Brain microvascular endothelial cell (primary cell): Measurements from ENCODE around the gene RPL10.

Experiments
- DNase-seq: peaks from one replicate; pipeline ENCODE4 v3.0.0-alpha.2; 2020
- H3K27ac ChIP-seq: fragments of 250-450 bp; sonication (Bioruptor Pico); 2 replicates; pipeline ENCODE4 v1.5.1; 2020; ENCODE audit warnings: mild to moderate bottlenecking, moderate library complexity
- H3K27me3 ChIP-seq: fragments of 250-450 bp; sonication (Bioruptor Pico); replicated peaks from 2 replicates; pipeline ENCODE4 v1.5.1; 2020; ENCODE audit warnings: mild to moderate bottlenecking
- H3K36me3 ChIP-seq: fragments of 250-450 bp; sonication (Bioruptor Pico); replicated peaks from 2 replicates; pipeline ENCODE4 v1.5.1; 2020; ENCODE audit warnings: mild to moderate bottlenecking
- H3K4me3 ChIP-seq: 2 replicates; pipeline ENCODE4 v1.5.1; 2011; ENCODE audit warnings: low read depth, mild to moderate bottlenecking, control low read depth, low read length, moderate library complexity
- CTCF ChIP-seq: IDR thresholded peaks from 2 replicates; pipeline ENCODE4 v1.5.1; 2011; ENCODE audit warnings: low read depth, mild to moderate bottlenecking, moderate library complexity, low read length, control low read depth, inconsistent platforms; ENCODE audit errors: missing control alignments
- in situ Hi-C: cut with HindIII; loops from 2 replicates; pipeline ENCODE4 v1.10.0; 2017; ENCODE audit warnings: low sequenced_read_pairs, low pct_ligation_motif_present

RPL10 gene

GRCh38 chrX:154359362-154360154 lies 38.6 kb upstream of the RPL10 start:
- H3K27me3 ChIP-seq, result no peaks in the 10 kb centered on the region
- TF ChIP-seq CTCF, result no peak
- no peak for DNase-seq
- peaks cover 84% of the 10 kb centered on the region for H3K36me3 ChIP-seq
- H3K27ac ChIP-seq, result no peak overlapping the region
- no peak overlapping the region for H3K4me3 ChIP-seq
- in situ Hi-C loops, result no loop called here

GRCh38 chrX:154360155-154360713 lies 37.9 kb upstream of the RPL10 start:
- TF ChIP-seq CTCF, result no peak
- H3K27ac ChIP-seq, result no peak overlapping the region
- H3K4me3 ChIP-seq, result no peak overlapping the region
- DNase-seq, result no peak
- peaks cover 82% of the 10 kb centered on the region for H3K36me3 ChIP-seq
- in situ Hi-C loops, result no loop called here
- no peaks in the 10 kb centered on the region for H3K27me3 ChIP-seq

- peaks cover 79% of the 10 kb centered on the region for H3K36me3 ChIP-seq
- in situ Hi-C loops, result no loop called here
- no peak overlapping the region for H3K27ac ChIP-seq
- no peak for TF ChIP-seq CTCF
- H3K4me3 ChIP-seq, result no peak overlapping the region
- H3K27me3 ChIP-seq, result no peaks in the 10 kb centered on the region
- DNase-seq, result no peak
Observed at GRCh38 chrX:154362085-154362742, 36.0 kb upstream of the RPL10 start.

GRCh38 chrX:154363706-154364439 lies 34.3 kb upstream of the RPL10 start:
- DNase-seq, result no peak
- TF ChIP-seq CTCF, result no peak
- H3K36me3 ChIP-seq, result peaks cover 74% of the 10 kb centered on the region
- in situ Hi-C loops, result no loop called here
- no peak overlapping the region for H3K27ac ChIP-seq
- no peak overlapping the region for H3K4me3 ChIP-seq
- no peaks in the 10 kb centered on the region for H3K27me3 ChIP-seq

GRCh38 chrX:154365052-154365600 lies 33.1 kb upstream of the RPL10 start:
- no peaks in the 10 kb centered on the region for H3K27me3 ChIP-seq
- no peak for DNase-seq
- H3K27ac ChIP-seq, result no peak overlapping the region
- H3K4me3 ChIP-seq, result no peak overlapping the region
- no peak for TF ChIP-seq CTCF
- peaks cover 67% of the 10 kb centered on the region for H3K36me3 ChIP-seq
- in situ Hi-C loops, result no loop called here
